Central memory CD8-positive, alpha-beta T cell (primary cell): Measurements from ENCODE around the gene BMP8B.
"Not testable (repeated sequence)": the region's sequence is repeated elsewhere in the genome, so short reads cannot be mapped to it uniquely, and the experiment has no call there.

ENCODE experiments used
- ATAC-seq: fragments of 150-1000 bp; cut with Tn5 transposase; replicated peaks from 2 replicates; pipeline ENCODE4 v1.10.0; 2022; ENCODE audit warnings: mild to moderate bottlenecking, moderate FRiP score, moderate number of reproducible peaks; ENCODE audit not compliant: poor library complexity, severe bottlenecking; ENCODE audit errors: extremely low read depth
- DNase-seq, 2 donors: peaks; one replicate each; pipeline ENCODE4 v3.0.0; 2021; ENCODE audit warnings: low spot score in 2 of 2
- H3K27ac Mint-ChIP-seq: one replicate; pipeline ENCODE4 v1.8.0; 2022; ENCODE audit warnings: low read depth, mild to moderate bottlenecking, moderate library complexity, mixed read lengths
- H3K27me3 Mint-ChIP-seq: one replicate; pipeline ENCODE4 v1.8.0; 2022; ENCODE audit warnings: mixed read lengths
- H3K36me3 Mint-ChIP-seq: one replicate; pipeline ENCODE4 v1.8.0; 2022; ENCODE audit warnings: mild to moderate bottlenecking, moderate library complexity, mixed read lengths; ENCODE audit not compliant: insufficient read depth
- H3K4me1 Mint-ChIP-seq: one replicate; pipeline ENCODE4 v1.8.0; 2022; ENCODE audit warnings: mixed read lengths
- H3K4me3 Mint-ChIP-seq: one replicate; pipeline ENCODE4 v1.8.0; 2022; ENCODE audit warnings: mild to moderate bottlenecking, moderate library complexity, mixed read lengths
- H3K9me3 Mint-ChIP-seq: one replicate; pipeline ENCODE4 v1.8.0; 2022; ENCODE audit warnings: mixed read lengths

BMP8B gene

DNA sequence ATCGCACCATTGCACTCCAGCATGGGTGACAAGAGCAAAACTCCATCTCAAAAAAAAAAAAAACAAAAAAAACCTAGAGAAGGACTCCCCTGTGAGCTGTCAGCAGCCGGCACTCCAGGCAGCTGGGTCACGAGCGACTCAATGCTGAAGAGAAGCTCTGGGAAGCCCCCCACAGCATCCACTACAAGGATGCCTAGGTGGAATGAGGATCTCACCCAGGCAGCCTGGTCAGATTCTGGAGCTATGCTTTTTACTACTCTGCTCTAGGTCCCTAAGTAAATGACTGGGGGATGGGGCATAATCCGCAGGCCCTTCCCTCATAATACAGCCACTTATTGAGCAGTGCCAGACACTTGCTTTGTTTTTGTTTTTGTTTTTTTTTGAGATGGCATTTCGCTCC lies 6.6 kb downstream of the BMP8B start:
- DNase-seq (no peak), ATAC-seq (no peak)
- H3K27me3 Mint-ChIP-seq = no peaks in the 10 kb centered on the region
- H3K36me3 Mint-ChIP-seq = peaks cover 2% of the 10 kb centered on the region
- H3K4me1 Mint-ChIP-seq = peaks cover 3% of the 10 kb centered on the region
- no peak overlapping the region for H3K4me3 Mint-ChIP-seq
- H3K9me3 Mint-ChIP-seq = no peaks in the 10 kb centered on the region
- no peak overlapping the region for H3K27ac Mint-ChIP-seq

DNA sequence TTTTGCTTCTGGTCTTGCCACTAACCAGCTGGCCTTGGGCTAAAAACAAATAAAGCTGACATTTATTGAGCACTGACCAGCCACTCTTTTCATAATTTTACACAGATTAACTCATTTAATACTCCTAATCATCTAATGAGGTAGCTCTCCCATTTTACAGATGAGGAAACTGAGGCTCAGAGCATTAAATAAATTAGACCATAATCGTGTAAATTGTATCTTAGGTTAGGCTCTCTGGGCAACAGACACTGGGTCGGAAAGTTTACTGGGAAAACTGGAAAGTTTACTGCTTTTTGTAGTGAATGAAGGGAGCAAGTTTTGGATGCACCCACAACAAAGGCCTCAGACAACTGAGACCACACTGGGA lies 7.3 kb downstream of the BMP8B start:
- H3K9me3 Mint-ChIP-seq = no peaks in the 10 kb centered on the region
- no peaks in the 10 kb centered on the region for H3K27me3 Mint-ChIP-seq
- no peak overlapping the region for H3K27ac Mint-ChIP-seq
- no peak overlapping the region for H3K4me3 Mint-ChIP-seq
- H3K36me3 Mint-ChIP-seq = no peaks in the 10 kb centered on the region
- DNase-seq = no peak
- no peak for ATAC-seq
- H3K4me1 Mint-ChIP-seq = peaks cover 2% of the 10 kb centered on the region

GRCh38 chr1:39779821-39780220 lies 8.8 kb downstream of the BMP8B start:
- Mint-ChIP-seq H3K27ac (no peak overlapping the region), H3K4me1 (peaks cover 5% of the 10 kb centered on the region), H3K27me3 (no peaks in the 10 kb centered on the region), H3K4me3 (no peak overlapping the region), H3K9me3 (no peaks in the 10 kb centered on the region), H3K36me3 (no peaks in the 10 kb centered on the region)
- ATAC-seq (no peak), DNase-seq (no peak)

GRCh38 chr1:39779137-39779536 lies 9.5 kb downstream of the BMP8B start:
- Mint-ChIP-seq H3K4me3 (no peak overlapping the region), H3K9me3 (no peaks in the 10 kb centered on the region), H3K4me1 (peaks cover 5% of the 10 kb centered on the region), H3K27me3 (no peaks in the 10 kb centered on the region), H3K27ac (no peak overlapping the region), H3K36me3 (no peaks in the 10 kb centered on the region)
- ATAC-seq = no peak
- DNase-seq = no peak

GRCh38 chr1:39778463-39779099 lies 10.1 kb downstream of the BMP8B start:
- H3K27me3 Mint-ChIP-seq, H3K36me3 Mint-ChIP-seq, DNase-seq, ATAC-seq, H3K4me3 Mint-ChIP-seq, H3K4me1 Mint-ChIP-seq, H3K27ac Mint-ChIP-seq, H3K9me3 Mint-ChIP-seq: not testable (repeated sequence)

DNA sequence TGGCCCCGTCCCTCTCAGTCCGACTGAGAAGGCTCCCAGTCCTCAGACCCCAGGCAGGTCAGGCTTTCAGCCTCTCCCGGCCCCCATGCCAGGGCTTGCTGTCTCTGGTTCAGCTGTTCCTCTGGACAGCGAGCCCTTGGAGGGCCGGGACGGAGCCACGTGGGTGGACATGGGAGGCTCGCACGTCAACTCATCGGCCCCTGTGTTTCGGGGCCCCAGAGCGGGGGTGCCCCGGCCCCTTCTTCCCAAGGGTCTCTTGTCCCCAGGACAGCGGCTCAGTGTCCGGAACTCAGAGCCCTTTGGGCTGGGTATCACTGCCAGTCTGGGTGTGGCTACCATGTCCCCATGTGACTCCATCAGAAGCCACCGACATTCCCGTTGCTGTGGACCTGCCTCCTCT lies 10.8 kb downstream of the BMP8B start:
- not testable (repeated sequence) for H3K36me3 Mint-ChIP-seq

GRCh38 chr1:39777306-39777705 lies 11.4 kb downstream of the BMP8B start:
- Mint-ChIP-seq H3K4me1 (peaks cover 5% of the 10 kb centered on the region), H3K36me3 (peaks cover under 1% of the 10 kb centered on the region), H3K9me3 (no peaks in the 10 kb centered on the region), H3K4me3 (no peak overlapping the region), H3K27ac (no peak overlapping the region), H3K27me3 (no peaks in the 10 kb centered on the region)
- ATAC-seq (no peak), DNase-seq (no peak)

More for the DNA sequence above, 10.8 kb downstream of the BMP8B start:
- not testable (repeated sequence) for H3K4me1 Mint-ChIP-seq, DNase-seq, ATAC-seq, H3K27ac Mint-ChIP-seq, H3K27me3 Mint-ChIP-seq, H3K4me3 Mint-ChIP-seq, H3K9me3 Mint-ChIP-seq

- H3K4me3 Mint-ChIP-seq = no peak overlapping the region
- H3K27ac Mint-ChIP-seq = no peak overlapping the region
These were observed 11.8 kb downstream of the BMP8B start for GRCh38 chr1:39776886-39777285.

GRCh38 chr1:39776400-39776713 lies 12.3 kb downstream of the BMP8B start:
- Mint-ChIP-seq H3K36me3 (peaks cover 1% of the 10 kb centered on the region), H3K4me3 (no peak overlapping the region), H3K9me3 (no peaks in the 10 kb centered on the region), H3K27ac (no peak overlapping the region), H3K27me3 (no peaks in the 10 kb centered on the region), H3K4me1 (peaks cover 5% of the 10 kb centered on the region)
- ATAC-seq (no peak), DNase-seq (no peak)

More at GRCh38 chr1:39776886-39777285, 11.8 kb downstream of the BMP8B start:
- H3K4me1 Mint-ChIP-seq = peaks cover 5% of the 10 kb centered on the region
- peaks cover 1% of the 10 kb centered on the region for H3K36me3 Mint-ChIP-seq
- DNase-seq (no peak), ATAC-seq (no peak)
- no peaks in the 10 kb centered on the region for H3K9me3 Mint-ChIP-seq
- H3K27me3 Mint-ChIP-seq = no peaks in the 10 kb centered on the region

GRCh38 chr1:39775676-39776399 lies 12.8 kb downstream of the BMP8B start:
- H3K9me3 Mint-ChIP-seq, H3K36me3 Mint-ChIP-seq, H3K27ac Mint-ChIP-seq, H3K4me1 Mint-ChIP-seq, H3K4me3 Mint-ChIP-seq, ATAC-seq, DNase-seq, H3K27me3 Mint-ChIP-seq: not testable (repeated sequence)

- H3K4me1 Mint-ChIP-seq, ATAC-seq, H3K9me3 Mint-ChIP-seq, H3K4me3 Mint-ChIP-seq, H3K36me3 Mint-ChIP-seq, H3K27me3 Mint-ChIP-seq, DNase-seq, H3K27ac Mint-ChIP-seq: not testable (repeated sequence)
These were observed 13.5 kb downstream of the BMP8B start for GRCh38 chr1:39775141-39775540.

- not testable (repeated sequence) for H3K4me3 Mint-ChIP-seq, H3K27ac Mint-ChIP-seq, H3K9me3 Mint-ChIP-seq, H3K27me3 Mint-ChIP-seq, H3K4me1 Mint-ChIP-seq, H3K36me3 Mint-ChIP-seq, DNase-seq
- peak; percentile 39 for ATAC-seq
These were observed 15.2 kb downstream of the BMP8B start for GRCh38 chr1:39773369-39773979.

GRCh38 chr1:39771022-39771532 lies 17.6 kb downstream of the BMP8B start, which contains the start of gene OXCT2:
OXCT2 (minus strand) TSS chr1:39771348; CDS start chr1:39771255, 93 bp downstream.
- H3K4me1 Mint-ChIP-seq, H3K9me3 Mint-ChIP-seq, H3K27ac Mint-ChIP-seq, H3K4me3 Mint-ChIP-seq, H3K27me3 Mint-ChIP-seq, H3K36me3 Mint-ChIP-seq, DNase-seq: not testable (repeated sequence)
- ATAC-seq = peak; percentile 31
